Measurements from ENCODE around the gene AGBL1. TPM values are rescaled to one million over a fixed set of nuclear protein-coding genes. Genes with fewer than 3 reads are reported as not detected.

AGBL1 gene
- total RNA-seq, 1 experiment from 2014 or later: not detected

- no peaks in the 10 kb centered on the region for H3K79me1 ChIP-seq (ENCODE audit: insufficient read depth, low read depth, low read length, poor library complexity, severe bottlenecking)
- Mint-ChIP-seq H3K9me3 (no peaks in the 10 kb centered on the region), H3K4me3 (no peak overlapping the region), H3K4me1 (no peaks in the 10 kb centered on the region), H3K36me3 (ENCODE audit: insufficient read depth in 1 of 3, low read depth in 3 of 3) (no peaks in the 10 kb centered on the region), H3K27ac (no peak overlapping the region), H3K27me3 (ENCODE audit: low read depth) (no peaks in the 10 kb centered on the region)
- H2AFZ ChIP-seq (ENCODE audit: low read length): no peak overlapping the region
- H2BK20ac ChIP-seq (ENCODE audit: low read depth, low read length, poor library complexity, severe bottlenecking): no peak overlapping the region
- H3K4me2 ChIP-seq (ENCODE audit: insufficient read depth, insufficient read length, low read length): no peak overlapping the region
- no peak overlapping the region for H2BK120ac ChIP-seq (ENCODE audit: low read depth, low read length, poor library complexity, severe bottlenecking)
- no peaks in the 10 kb centered on the region for H3K27me3 ChIP-seq (ENCODE audit: insufficient read depth, low read length)
- no peaks in the 10 kb centered on the region for H4K20me1 ChIP-seq (ENCODE audit: control insufficient read depth, insufficient read depth, insufficient read length)
- H3K23ac ChIP-seq (ENCODE audit: insufficient read length, low read depth, low read length): no peak overlapping the region
- H2AK5ac ChIP-seq (ENCODE audit: insufficient read length, low read length): no peak overlapping the region
- H3T11ph ChIP-seq (ENCODE audit: low read length): no peak overlapping the region
- no peak for DNase-seq
- H2BK12ac ChIP-seq (ENCODE audit: insufficient read length, low read depth, low read length): no peak overlapping the region
- H4K91ac ChIP-seq (ENCODE audit: insufficient read length, low read depth, low read length): no peak overlapping the region
- no peak overlapping the region for H3K18ac ChIP-seq (ENCODE audit: insufficient read length, low read depth, low read length)
- no peak overlapping the region for H4K8ac ChIP-seq (replicated peaks; ENCODE audit: insufficient read length, low read depth, low read length)
- no peaks in the 10 kb centered on the region for H3K9me3 ChIP-seq (ENCODE audit: control insufficient read depth, low read depth, low read length)
- no peak overlapping the region for H2BK15ac ChIP-seq (ENCODE audit: low read depth, low read length)
- H3K23me2 ChIP-seq (ENCODE audit: insufficient read length, low read depth, low read length, poor library complexity, severe bottlenecking): no peaks in the 10 kb centered on the region
- H3K56ac ChIP-seq (ENCODE audit: insufficient read length, low read depth, low read length): no peak overlapping the region
- TF ChIP-seq CTCF (conservative IDR thresholded peaks at IDR 0.05): no peak
- H3K27ac ChIP-seq (ENCODE audit: insufficient read length, low read depth, low read length): no peak overlapping the region
- H3K9ac ChIP-seq (ENCODE audit: extremely low read depth, insufficient read length, low read length): no peak overlapping the region
- no peak overlapping the region for H3K4ac ChIP-seq (ENCODE audit: low read depth, low read length)
- H3K79me2 ChIP-seq (ENCODE audit: insufficient read depth, low read length): no peaks in the 10 kb centered on the region
- no peak overlapping the region for H2BK5ac ChIP-seq (ENCODE audit: insufficient read length, low read length)
- no peaks in the 10 kb centered on the region for H3K4me1 ChIP-seq (ENCODE audit: insufficient read depth, low read length)
- H3K14ac ChIP-seq (ENCODE audit: insufficient read depth, low read length): no peak overlapping the region
- H4K5ac ChIP-seq (ENCODE audit: insufficient read length, low read depth, low read length): no peak overlapping the region
Measured at GRCh38 chr15:86959254-86959653, 879.6 kb downstream of the AGBL1 start.

All from H9 (cell line).